ENCODE results near the gene EXT2. TPM values are rescaled to one million over a fixed set of nuclear protein-coding genes. Genes with fewer than 3 reads are reported as not detected.

Gene EXT2
- total RNA-seq, 1 donor from 2014 or later = 67.7 TPM

- Histone ChIP-seq H3K79me2 (ENCODE audit: insufficient read depth, low read length) (no peaks in the 10 kb centered on the region), H3K4me3 (ENCODE audit: insufficient read depth, low read depth, low read length) (no peak overlapping the region), H3K27ac (ENCODE audit: low read depth, low read length) (no peak overlapping the region), H3K4me1 (ENCODE audit: insufficient read depth, low read length) (no peaks in the 10 kb centered on the region), H2AFZ (ENCODE audit: low read depth, low read length) (no peak overlapping the region), H3K4me2 (ENCODE audit: low read length) (no peak overlapping the region), H3K36me3 (ENCODE audit: insufficient read depth, low read length) (no peaks in the 10 kb centered on the region), H3K9me3 (ENCODE audit: insufficient read depth, low read depth, low read length) (no peaks in the 10 kb centered on the region), H4K20me1 (ENCODE audit: insufficient read depth, low read length) (no peaks in the 10 kb centered on the region), H3K27me3 (ENCODE audit: insufficient read depth, low read length) (no peaks in the 10 kb centered on the region), H3K9ac (ENCODE audit: low read length) (no peak overlapping the region)
- no peak overlapping the region for H3K27ac Mint-ChIP-seq (ENCODE audit: unreplicated experiment)
- TF ChIP-seq CTCF (IDR thresholded peaks at IDR 0.05; ENCODE audit: insufficient read depth, low read depth, low read length) (no peak), EZH2 (IDR thresholded peaks at IDR 0.05; ENCODE audit: insufficient read depth, low read length) (no peak)
- H3K36me3 Mint-ChIP-seq (ENCODE audit: low read depth, unreplicated experiment) = peaks cover 4% of the 10 kb centered on the region
- DNase-seq (ENCODE audit: low read depth) = no peak
- H3K27me3 Mint-ChIP-seq (ENCODE audit: low read depth, unreplicated experiment) = peaks cover 2% of the 10 kb centered on the region
- H3K4me3 Mint-ChIP-seq (ENCODE audit: unreplicated experiment) = no peak overlapping the region
- no peak for FAIRE-seq
- peaks cover 18% of the 10 kb centered on the region for H3K9me3 Mint-ChIP-seq (ENCODE audit: unreplicated experiment)
- H3K4me1 Mint-ChIP-seq (ENCODE audit: low read depth, unreplicated experiment) = peaks cover 3% of the 10 kb centered on the region
These were observed 160.1 kb downstream of the EXT2 start for GRCh38 chr11:44255406-44256071.

DNA sequence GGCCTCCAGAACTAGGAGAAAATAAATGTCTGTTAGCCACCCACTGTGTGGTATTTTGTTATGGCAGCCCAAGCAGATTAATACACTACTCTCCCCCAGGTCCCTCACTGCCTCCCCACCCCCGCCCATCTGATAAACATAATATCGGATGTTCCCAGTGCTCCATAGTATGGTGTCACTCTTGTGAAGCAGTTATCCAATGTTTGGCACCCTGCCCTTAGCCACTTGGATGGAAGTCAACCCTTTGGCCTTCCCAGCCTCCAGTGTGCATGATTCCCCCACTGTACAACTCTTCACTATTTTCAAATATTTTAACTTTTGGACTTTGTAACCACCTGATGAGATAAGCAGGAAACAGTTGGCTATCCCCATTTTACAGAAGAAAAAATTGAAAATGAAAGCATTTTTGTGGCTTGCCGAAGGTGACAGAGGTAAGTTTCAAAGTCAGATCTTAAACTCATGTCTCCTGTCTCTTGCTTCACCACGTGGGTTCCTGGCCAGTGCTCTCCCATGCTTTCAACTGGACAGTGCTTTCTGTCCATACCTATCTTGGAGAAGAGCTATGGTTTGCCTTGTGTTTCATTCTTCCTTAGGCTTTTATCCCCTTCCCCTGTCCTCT is 161.3 kb downstream of the EXT2 start:
- Histone ChIP-seq H3K9me3 (ENCODE audit: insufficient read depth, low read depth, low read length) (no peaks in the 10 kb centered on the region), H3K9ac (ENCODE audit: low read length) (no peak overlapping the region), H3K4me1 (ENCODE audit: insufficient read depth, low read length) (no peaks in the 10 kb centered on the region), H3K4me2 (ENCODE audit: low read length) (no peak overlapping the region), H3K36me3 (ENCODE audit: insufficient read depth, low read length) (no peaks in the 10 kb centered on the region), H3K4me3 (ENCODE audit: insufficient read depth, low read depth, low read length) (no peak overlapping the region), H3K27ac (ENCODE audit: low read depth, low read length) (no peak overlapping the region), H4K20me1 (ENCODE audit: insufficient read depth, low read length) (no peaks in the 10 kb centered on the region), H3K79me2 (ENCODE audit: insufficient read depth, low read length) (no peaks in the 10 kb centered on the region), H3K27me3 (ENCODE audit: insufficient read depth, low read length) (no peaks in the 10 kb centered on the region), H2AFZ (ENCODE audit: low read depth, low read length) (no peak overlapping the region)
- peaks cover 4% of the 10 kb centered on the region for H3K36me3 Mint-ChIP-seq (ENCODE audit: low read depth, unreplicated experiment)
- H3K27ac Mint-ChIP-seq (ENCODE audit: unreplicated experiment) = no peak overlapping the region
- H3K4me1 Mint-ChIP-seq (ENCODE audit: low read depth, unreplicated experiment) = peaks cover 3% of the 10 kb centered on the region
- peaks cover 18% of the 10 kb centered on the region for H3K9me3 Mint-ChIP-seq (ENCODE audit: unreplicated experiment)
- no peak for TF ChIP-seq CTCF (IDR thresholded peaks at IDR 0.05; ENCODE audit: insufficient read depth, low read depth, low read length)
- no peak for TF ChIP-seq EZH2 (IDR thresholded peaks at IDR 0.05; ENCODE audit: insufficient read depth, low read length)
- H3K27me3 Mint-ChIP-seq (ENCODE audit: low read depth, unreplicated experiment) = peaks cover 8% of the 10 kb centered on the region
- no peak overlapping the region for H3K4me3 Mint-ChIP-seq (ENCODE audit: unreplicated experiment)
- FAIRE-seq (no peak), DNase-seq (ENCODE audit: low read depth) (no peak)

Data from astrocyte (in vitro differentiated cells and primary cell).